ENCODE measurements around the gene CACNA1C. TPM values are rescaled to one million over a fixed set of nuclear protein-coding genes. Genes with fewer than 3 reads are reported as not detected.

CACNA1C gene
- total RNA-seq, 2 donors from 2014 or later, result 0.05 to 0.31 TPM

DNA sequence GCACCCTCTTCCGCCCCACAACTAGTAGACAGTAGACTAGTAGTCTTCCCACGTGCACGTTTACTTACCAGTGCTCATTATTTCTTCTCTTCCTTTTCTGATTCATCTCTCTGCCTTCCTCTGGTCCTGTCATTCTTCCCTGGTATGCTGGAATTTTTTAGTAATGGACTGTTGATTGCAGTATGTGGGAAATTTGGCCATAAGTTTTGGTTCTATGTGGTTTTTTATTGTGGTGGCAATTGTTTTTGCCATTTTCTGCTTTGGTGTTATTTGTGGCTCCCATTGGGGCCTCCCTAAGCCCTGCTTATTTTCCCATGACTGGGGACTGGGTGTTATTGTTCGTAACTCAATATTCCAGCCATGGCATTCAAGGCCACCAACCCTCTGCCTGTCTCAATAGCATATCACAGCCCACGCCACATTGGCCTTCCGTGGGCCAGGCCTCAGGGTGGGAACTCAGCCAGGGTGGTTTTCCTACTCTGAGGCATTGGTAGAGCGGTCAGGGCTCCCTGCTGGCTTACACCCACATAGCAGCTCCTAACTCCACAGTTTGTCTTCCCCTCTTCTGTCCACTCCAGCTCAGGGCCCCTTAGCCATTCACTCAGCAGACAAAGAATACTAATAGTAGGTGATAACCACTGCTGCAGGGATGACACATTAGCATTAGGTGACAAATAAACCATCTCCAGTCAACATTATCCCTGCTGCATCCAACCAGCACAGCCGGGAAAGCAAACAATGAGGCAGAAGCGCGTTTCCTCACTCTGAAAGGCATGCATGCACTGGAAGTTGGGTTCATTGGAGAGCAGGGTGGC is 321.5 kb downstream of the CACNA1C start:
- Mint-ChIP-seq H3K36me3 (no peaks in the 10 kb centered on the region), H3K9me3 (no peaks in the 10 kb centered on the region), H3K27ac (no peak overlapping the region)
- no peak for DNase-seq (ENCODE audit: low spot score in 2 of 2)
- ATAC-seq, result no peak

GRCh38 chr12:2375871-2376270 is 323.1 kb downstream of the CACNA1C start:
- H3K9me3 Mint-ChIP-seq, result no peaks in the 10 kb centered on the region
- no peak overlapping the region for H3K27ac Mint-ChIP-seq
- H3K36me3 Mint-ChIP-seq, result no peaks in the 10 kb centered on the region
- ATAC-seq (no peak), DNase-seq (ENCODE audit: low spot score in 2 of 2) (no peak)

- Mint-ChIP-seq H3K9me3 (no peaks in the 10 kb centered on the region), H3K36me3 (no peaks in the 10 kb centered on the region), H3K27ac (no peak overlapping the region)
- DNase-seq (ENCODE audit: low spot score in 2 of 2) (peak in 1 of 2 donors; percentile 16), ATAC-seq (no peak)
Measured at GRCh38 chr12:2376908-2377657, 324.3 kb downstream of the CACNA1C start.

DNA sequence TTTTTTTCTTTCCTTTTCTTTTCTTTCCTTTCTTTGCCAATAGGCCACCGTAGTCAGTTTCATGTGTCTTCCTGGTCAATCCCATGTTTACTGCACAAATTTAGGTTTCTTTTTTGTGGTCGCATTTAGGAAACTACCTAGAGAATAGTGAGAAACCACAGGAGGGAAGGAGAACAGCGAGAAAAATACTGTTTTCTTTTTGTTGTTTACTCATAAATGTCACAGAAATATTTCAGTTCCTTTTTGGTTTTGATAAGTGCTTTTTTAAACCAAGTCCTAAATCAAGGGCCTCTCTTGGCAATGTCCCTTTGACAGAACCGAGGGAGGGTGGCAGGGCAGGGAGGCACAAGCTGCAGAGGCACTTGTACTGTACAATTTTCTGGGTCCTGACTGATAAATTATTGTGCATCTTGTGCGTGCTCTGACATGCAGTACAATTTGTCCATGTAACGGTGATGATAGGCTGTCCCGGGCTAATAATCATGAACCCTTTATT is 326.1 kb downstream of the CACNA1C start:
- H3K27ac Mint-ChIP-seq, result peak overlapping the region in 1 of 2 donors; percentile 52
- no peaks in the 10 kb centered on the region for H3K9me3 Mint-ChIP-seq
- no peaks in the 10 kb centered on the region for H3K36me3 Mint-ChIP-seq
- ATAC-seq (no peak), DNase-seq (ENCODE audit: low spot score in 2 of 2) (no peak)

DNA sequence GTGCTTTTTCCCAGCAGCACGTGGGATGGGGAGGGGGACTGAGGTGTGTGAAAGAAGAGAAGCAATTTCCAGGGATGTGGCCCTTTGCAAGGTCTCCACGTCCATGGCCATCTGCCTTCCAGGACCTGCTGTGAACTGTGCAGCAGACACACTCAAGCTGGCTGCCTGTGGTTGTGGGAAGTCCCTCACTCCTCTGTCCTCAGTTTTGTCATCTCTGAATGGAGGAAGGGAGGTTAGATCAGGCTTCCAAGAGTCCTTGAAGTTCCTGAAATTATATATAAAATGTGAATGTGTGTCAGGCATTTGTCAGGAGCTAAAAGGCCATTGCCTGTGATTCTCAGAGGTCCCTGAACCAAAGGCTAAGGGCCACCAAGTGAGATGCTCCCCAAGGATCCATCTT is 328.2 kb downstream of the CACNA1C start:
- Mint-ChIP-seq H3K27ac (no peak overlapping the region), H3K9me3 (no peaks in the 10 kb centered on the region), H3K36me3 (no peaks in the 10 kb centered on the region)
- no peak for ATAC-seq
- DNase-seq (ENCODE audit: low spot score in 2 of 2), result no peak

- ATAC-seq, result no peak
- Mint-ChIP-seq H3K36me3 (no peaks in the 10 kb centered on the region), H3K9me3 (no peaks in the 10 kb centered on the region), H3K27ac (no peak overlapping the region)
- DNase-seq (ENCODE audit: low spot score in 2 of 2), result no peak
Measured at GRCh38 chr12:2382370-2383155, 329.8 kb downstream of the CACNA1C start.

DNA sequence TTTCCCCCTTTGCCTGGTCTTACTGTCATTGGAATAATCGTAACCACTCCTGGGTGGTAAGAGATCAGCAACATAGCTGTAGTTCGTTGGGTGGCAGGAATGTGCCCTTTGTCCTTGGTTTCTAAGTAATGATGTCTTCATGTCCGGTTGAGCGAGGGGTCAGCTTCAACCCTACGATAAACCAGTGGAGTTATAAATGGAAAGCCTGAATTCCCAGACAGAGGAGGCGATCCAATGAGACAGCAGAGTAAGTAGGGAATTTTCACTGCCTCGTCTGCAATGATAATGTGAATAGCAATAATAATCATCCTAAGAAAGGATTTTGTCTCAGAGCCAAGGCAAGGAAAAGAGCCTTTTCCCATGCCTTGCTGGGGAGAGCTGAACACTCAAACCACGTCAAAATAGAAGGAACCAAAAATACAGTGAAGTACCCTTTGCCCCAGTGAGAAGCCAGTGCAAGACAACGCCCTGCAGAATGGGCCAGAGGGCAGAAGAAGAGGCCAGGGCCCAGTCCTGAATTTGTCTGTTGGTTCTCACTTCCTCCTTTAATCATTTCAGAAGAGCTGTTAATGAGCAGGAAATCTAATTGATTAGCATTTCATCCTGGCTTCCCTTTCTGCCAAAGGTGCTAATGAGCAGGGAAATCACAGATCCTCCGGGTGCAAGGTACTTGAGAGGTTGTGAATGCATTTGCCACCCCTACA is 330.7 kb downstream of the CACNA1C start:
- DNase-seq (ENCODE audit: low spot score in 2 of 2) (no peak), ATAC-seq (no peak)
- Mint-ChIP-seq H3K27ac (no peak overlapping the region), H3K9me3 (no peaks in the 10 kb centered on the region), H3K36me3 (no peaks in the 10 kb centered on the region)

DNA sequence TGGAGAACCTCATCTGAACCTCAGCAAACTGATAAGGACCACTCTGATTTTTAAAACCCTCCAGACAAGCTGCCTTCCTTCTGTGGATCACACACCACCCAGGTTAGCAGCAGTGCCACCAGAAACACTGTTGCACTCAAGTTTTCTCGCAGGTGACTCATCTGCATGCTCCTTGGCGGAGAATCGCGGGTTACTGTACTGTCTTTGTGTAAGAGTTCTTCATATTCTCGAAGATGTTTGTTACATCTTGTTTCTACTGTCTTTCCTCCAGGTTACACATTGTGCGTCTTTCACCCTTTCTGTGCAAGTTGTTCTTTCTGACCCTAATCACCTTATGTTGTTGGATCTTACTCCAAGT is 331.2 kb downstream of the CACNA1C start:
- ATAC-seq (no peak), DNase-seq (ENCODE audit: low spot score in 2 of 2) (no peak)
- no peaks in the 10 kb centered on the region for H3K9me3 Mint-ChIP-seq
- H3K36me3 Mint-ChIP-seq, result no peaks in the 10 kb centered on the region
- no peak overlapping the region for H3K27ac Mint-ChIP-seq

GRCh38 chr12:2384533-2385351 is 332.0 kb downstream of the CACNA1C start:
- no peak for DNase-seq (ENCODE audit: low spot score in 2 of 2)
- H3K36me3 Mint-ChIP-seq, result no peaks in the 10 kb centered on the region
- no peak for ATAC-seq
- H3K27ac Mint-ChIP-seq, result no peak overlapping the region
- no peaks in the 10 kb centered on the region for H3K9me3 Mint-ChIP-seq

- H3K9me3 Mint-ChIP-seq, result no peaks in the 10 kb centered on the region
- no peak for DNase-seq (ENCODE audit: low spot score in 2 of 2)
Measured at GRCh38 chr12:2385529-2385928, 332.7 kb downstream of the CACNA1C start.

GRCh38 chr12:2386566-2386965 is 333.8 kb downstream of the CACNA1C start:
- H3K36me3 Mint-ChIP-seq, result no peaks in the 10 kb centered on the region
- ATAC-seq (peak in 1 of 2 donors; percentile 0), DNase-seq (ENCODE audit: low spot score in 2 of 2) (no peak)
- H3K27ac Mint-ChIP-seq, result no peak overlapping the region
- H3K9me3 Mint-ChIP-seq, result no peaks in the 10 kb centered on the region

More at GRCh38 chr12:2385529-2385928, 332.7 kb downstream of the CACNA1C start:
- Mint-ChIP-seq H3K27ac (no peak overlapping the region), H3K36me3 (no peaks in the 10 kb centered on the region)
- no peak for ATAC-seq

DNA sequence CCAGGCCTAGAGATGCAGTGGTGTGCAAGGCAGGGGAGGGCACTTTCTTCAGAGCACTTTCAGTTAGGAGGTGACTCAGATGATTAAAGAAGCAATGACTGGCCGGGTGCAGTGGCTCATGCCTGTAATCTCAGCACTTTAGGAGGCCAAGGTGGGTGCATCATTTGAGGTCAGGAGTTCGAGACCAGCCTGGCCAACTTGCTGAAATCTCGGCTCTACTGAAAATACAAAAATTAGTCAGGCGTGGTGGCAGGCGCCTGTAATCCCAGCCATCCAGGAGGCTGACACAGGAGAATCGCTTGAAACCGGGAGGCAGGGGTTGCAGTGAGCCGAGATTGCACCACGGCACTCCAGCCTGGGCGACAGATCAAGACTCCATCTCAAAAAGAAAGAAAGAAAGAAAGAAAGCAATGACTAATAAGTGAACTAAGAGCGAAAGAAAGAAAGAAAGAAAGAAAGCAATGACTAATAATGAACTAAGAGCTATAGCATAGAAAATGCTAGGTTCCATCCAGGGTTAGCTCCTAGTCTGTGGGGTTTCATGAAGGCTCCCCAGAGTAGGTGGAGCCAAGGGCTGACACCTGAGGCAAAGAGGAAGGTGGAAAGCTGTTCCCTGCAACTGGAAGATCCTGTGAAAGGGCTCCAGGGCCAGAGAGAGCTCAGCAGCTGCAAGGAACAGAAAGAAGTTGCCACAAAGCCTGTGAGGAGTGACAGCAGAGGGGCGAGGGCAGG is 334.5 kb downstream of the CACNA1C start:
- ATAC-seq, result peak; percentile 83 to 91
- H3K27ac Mint-ChIP-seq, result no peak overlapping the region
- H3K9me3 Mint-ChIP-seq, result no peaks in the 10 kb centered on the region
- no peaks in the 10 kb centered on the region for H3K36me3 Mint-ChIP-seq
- peak in 1 of 2 donors; percentile 45 for DNase-seq (ENCODE audit: low spot score in 2 of 2)

DNA sequence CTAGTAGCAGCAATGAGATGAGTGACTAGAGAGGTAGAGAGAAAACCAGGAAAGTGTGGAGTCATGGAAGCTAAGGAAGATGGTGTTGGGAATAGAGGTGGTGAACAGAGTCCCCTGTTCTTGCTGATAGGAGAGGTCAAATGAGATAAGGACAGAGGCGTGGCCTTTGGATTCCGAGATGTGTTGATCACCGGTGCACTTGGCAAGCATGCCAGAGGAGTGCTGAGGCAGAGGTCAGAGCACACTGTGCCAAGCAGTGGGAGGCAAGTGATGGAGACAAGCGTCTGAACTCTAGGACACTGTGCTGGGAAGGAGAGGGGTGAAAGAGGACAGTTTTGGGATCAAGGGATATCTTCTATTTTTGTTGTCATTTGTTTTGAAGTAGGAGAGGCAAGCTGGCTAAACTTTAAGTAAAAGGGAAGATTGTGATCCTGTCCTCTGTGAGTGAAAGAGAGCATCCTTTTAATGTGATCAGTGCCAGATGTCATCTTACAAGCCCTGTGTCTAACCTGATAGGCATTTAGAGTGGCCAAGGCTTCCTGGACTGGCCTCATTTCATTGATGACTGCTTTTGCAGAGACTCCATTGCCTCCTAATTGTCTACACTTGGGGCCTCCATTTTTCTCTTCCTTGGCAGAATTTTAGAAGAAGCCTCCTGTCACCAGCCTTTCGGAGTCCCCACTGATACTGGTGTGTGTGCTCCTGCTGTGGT is 336.4 kb downstream of the CACNA1C start:
- no peak for ATAC-seq
- no peak overlapping the region for H3K27ac Mint-ChIP-seq
- no peaks in the 10 kb centered on the region for H3K9me3 Mint-ChIP-seq
- H3K36me3 Mint-ChIP-seq, result no peaks in the 10 kb centered on the region
- no peak for DNase-seq (ENCODE audit: low spot score in 2 of 2)

GRCh38 chr12:2390133-2390532 is 337.3 kb downstream of the CACNA1C start:
- no peak for ATAC-seq

More at GRCh38 chr12:2390133-2390532, 337.3 kb downstream of the CACNA1C start:
- Mint-ChIP-seq H3K36me3 (no peaks in the 10 kb centered on the region), H3K27ac (no peak overlapping the region), H3K9me3 (no peaks in the 10 kb centered on the region)
- no peak for DNase-seq (ENCODE audit: low spot score in 2 of 2)

Data from activated naive CD4-positive, alpha-beta T cell treated with anti-CD3 and anti-CD28 coated beads, Interleukin-2, amount 50 U/mL, for 72 hours (primary cell).